NCI-H1417 (cell line): ENCODE results near the gene HBA1.
"Not testable (repeated sequence)": the region's sequence is repeated elsewhere in the genome, so short reads cannot be mapped to it uniquely, and the experiment has no call there.

Source experiments
- DNase-seq, 3 experiments: peaks; one replicate each; lab custom pipeline; 2025; lab: John Stamatoyannopoulos, UW

The HBA1 gene

DNA sequence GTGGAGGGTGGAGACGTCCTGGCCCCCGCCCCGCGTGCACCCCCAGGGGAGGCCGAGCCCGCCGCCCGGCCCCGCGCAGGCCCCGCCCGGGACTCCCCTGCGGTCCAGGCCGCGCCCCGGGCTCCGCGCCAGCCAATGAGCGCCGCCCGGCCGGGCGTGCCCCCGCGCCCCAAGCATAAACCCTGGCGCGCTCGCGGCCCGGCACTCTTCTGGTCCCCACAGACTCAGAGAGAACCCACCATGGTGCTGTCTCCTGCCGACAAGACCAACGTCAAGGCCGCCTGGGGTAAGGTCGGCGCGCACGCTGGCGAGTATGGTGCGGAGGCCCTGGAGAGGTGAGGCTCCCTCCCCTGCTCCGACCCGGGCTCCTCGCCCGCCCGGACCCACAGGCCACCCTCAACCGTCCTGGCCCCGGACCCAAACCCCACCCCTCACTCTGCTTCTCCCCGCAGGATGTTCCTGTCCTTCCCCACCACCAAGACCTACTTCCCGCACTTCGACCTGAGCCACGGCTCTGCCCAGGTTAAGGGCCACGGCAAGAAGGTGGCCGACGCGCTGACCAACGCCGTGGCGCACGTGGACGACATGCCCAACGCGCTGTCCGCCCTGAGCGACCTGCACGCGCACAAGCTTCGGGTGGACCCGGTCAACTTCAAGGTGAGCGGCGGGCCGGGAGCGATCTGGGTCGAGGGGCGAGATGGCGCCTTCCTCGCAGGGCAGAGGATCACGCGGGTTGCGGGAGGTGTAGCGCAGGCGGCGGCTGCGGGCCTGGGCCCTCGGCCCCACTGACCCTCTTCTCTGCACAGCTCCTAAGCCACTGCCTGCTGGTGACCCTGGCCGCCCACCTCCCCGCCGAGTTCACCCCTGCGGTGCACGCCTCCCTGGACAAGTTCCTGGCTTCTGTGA is at the start of gene HBA1:
Gene HBA1, plus strand, starts transcription at position 204 of the 906 bp plus-strand sequence. Its CDS starts 37 bp downstream, at position 241.
- DNase-seq: not testable (repeated sequence)

DNA sequence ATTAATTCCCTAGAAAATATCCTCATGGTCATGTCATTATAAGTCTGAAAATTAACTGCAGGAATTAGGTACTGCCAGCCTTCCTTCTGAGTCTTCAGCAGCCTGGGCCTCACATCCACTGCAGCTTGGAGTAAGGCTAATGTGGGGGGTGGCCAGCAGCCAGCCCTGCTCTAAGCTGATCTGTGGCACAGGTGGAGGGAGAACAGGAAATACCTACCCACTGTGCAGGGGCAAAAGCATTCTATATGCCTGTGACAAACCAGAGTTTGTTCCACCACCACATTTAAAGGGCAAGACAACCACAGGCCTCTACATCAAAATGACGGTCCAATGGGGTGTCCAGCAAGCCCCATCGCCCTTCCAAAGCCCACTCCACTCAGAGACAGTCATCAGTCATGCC is 47.4 kb upstream of the HBA1 start:
- DNase-seq: no peak

DNA sequence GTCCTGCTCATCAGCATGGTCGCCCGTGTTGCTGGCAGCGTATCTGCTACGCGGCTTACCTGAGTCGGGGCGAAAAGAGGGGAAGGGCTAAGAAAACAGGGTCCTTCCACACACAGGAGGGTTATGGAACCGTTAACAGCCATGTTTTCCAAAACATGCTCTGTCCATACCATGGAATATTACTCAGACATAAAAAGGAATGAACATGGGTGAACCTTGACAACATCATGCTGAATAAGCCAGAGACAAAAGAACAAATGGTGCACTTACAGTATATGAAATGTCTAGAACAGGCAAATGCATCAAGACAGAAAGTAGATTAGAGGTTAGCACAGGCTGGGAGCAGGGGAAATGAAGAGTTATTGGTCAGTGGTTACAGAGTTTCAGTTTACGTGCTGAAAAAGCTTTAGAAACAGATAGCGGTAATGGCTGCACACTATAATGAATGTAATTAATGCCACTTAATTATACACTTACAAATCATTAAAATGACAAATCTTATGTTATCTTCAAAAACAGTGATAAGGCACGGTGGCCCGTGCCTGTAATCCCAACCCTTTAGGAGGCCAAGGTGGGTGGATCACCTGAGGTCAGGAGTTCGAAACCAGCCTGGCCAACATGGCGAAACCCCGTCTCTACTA is 45.8 kb upstream of the HBA1 start:
- no peak for DNase-seq

DNA sequence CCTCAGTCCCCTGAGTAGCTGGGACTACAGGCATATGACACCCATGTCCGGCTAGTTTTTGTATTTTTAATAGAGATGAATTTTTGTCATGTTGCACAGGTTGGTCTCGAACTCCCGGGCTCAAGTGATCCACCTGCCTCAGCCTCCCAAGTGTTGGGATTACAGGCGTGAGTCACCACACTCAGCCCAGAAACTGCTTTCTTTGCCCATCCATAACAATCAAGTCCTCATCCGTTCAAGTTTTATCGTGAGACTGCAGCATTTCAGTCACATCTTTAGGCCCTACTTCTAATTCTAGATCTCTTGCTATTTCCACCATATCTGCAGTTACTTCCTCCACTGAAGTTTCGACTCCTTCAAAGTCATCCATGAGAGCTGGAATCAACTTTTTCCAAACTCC is 44.4 kb upstream of the HBA1 start:
- DNase-seq: no peak

DNA sequence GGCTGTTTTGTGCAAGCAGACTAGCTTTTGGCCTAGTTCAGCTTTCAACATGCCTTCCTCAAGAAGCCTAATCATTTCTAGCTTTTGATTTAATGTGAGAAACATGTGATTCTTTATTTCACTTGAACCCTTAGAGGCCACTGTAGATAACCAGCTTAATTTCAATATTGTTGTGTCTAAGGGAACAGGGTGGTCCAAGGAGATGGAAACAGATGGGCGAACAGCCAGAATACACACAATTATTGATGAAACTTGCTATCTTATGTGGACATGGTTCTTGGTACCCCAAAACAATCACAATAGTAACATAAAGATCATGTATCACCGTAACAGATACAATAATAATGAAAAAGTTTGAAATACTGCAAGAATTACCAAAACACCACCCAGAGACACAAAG is 42.8 kb upstream of the HBA1 start:
- no peak for DNase-seq

DNA sequence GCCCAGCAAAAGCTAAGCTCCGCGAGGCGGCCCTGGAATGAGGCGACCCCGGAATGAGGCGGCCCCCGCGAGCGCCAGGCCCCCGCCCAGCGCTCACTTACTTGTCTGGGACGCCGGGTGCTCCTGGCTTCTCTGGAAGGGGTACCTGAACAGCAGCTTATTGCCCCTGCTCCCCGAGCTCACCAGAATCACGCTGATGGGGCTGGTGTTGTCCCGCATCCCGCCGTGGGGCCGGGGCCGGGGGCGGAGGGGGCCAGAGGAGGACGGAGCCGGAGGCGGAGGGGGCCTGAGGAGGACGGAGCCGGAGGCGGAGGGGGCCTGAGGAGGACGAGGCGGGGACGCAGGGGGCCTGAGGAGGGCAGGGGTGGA is 38.4 kb upstream of the HBA1 start:
- DNase-seq: peak in 2 of 3 experiments; percentile 21 to 28

DNA sequence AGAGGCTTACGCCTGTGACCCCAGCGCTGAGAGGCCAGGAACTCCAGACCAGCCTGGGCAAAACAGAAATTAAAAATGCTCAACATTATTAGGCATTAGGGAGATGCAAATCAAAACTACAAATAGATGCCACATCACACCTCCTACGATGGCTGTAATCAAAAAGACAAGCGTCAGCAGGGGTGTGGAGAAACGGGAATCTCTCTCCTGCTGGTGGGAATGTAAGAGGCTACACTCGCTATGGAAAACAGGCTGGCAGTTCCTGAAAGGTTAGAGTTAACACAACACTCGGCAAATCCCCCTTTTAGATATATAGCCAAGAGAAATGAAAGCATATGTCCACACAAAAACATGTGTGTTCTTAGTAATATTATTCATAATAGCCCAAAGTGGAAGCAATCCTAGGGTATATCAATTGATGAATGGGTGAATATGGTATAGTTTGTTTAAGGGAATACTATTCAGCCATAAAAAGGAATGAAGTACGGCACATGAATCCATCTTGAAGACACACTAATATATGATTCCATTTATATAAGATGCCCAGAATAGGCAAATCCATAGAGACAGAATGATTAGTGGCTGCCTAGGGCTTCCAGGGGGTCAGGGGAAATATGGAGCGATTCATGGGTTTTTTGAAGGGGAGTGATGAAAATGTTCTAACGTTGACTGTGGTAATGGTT is 36.2 kb upstream of the HBA1 start:
- DNase-seq: no peak

DNA sequence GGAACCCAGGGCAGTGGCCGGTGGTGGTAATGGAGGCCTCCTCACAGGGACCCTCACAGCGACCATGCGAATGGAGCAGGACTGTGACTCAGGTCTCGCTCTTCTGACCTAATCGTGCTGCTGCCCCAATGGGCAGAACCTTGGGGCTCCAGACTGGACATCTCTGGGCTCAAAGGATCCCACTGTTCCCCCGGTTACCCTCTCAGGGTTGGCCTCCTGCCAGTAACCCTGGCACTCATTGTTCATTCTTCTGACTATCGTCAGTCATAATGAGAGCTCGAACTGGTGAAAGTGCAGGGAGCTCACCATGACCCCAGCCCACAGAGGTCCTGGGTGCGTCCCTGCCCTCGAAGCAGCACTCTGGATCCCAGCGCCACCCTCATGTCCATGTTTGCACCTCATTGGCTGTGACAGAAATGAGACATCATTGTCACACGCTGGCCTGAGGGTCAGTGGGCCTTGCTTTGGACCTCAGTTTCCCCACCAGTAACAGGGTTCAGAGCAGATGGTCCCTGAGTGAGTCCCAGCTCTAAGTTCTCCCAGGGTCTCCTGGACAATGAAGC is 34.0 kb upstream of the HBA1 start:
- DNase-seq: no peak

DNA sequence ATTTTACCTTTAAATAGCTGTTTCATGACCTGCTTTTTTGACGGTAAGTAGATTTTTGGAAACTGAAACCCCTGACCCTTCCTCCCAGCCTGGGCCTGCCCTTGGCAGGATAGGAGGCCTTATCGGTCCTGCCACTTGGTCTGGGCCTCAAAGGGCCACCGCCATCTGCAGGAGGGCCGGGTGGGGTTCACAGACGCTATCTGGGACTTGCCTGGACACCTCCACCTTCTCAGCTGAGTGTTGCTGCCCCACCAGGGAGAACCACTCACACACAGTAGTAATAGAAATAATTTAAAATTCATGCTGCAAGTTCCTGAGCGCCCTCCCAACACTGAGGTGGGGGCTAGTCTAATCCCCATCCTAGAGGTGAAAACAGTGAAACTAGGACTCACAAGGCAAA is 33.4 kb upstream of the HBA1 start:
- DNase-seq: no peak

DNA sequence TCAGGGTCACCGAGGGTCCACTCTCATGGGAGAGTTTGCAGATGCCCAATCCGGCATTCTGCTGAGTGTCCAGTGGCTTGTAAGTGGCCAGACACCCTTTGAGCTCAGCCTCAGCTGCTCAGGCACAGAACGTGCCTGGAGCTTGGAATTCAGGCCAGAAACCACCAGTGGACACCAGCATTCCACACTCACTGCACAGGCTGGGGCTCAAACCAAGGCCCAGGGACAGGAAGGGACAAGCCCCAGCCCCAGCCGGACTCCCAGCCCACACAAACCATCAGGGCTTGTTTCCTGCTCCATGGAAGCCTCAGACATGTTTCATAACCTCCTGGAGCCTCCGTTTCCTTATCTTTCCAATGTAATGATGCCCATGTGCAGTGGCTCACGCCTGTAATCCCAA is 33.0 kb upstream of the HBA1 start:
- no peak for DNase-seq

DNA sequence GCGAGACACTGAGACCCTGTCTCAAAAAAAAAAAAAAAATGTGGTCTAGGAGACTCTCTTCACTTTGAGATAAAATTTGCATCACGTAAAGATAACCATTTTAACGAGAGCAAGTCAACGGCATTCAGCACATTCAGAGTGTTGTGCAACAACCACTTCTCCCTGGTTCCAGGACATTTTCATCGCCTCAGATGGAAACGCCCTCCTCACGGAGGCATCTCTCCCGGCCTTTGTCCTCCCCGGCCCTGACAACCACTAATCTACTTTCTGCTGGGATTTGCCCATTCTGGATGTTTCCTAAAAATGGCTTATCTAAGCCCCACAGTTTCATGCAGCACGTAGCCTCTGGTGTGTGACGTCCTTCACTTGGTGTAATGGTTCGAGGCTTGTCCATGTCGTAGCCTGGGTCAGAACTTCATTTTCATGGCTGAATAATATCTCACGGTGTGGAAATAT is 31.7 kb upstream of the HBA1 start:
- DNase-seq: no peak

DNA sequence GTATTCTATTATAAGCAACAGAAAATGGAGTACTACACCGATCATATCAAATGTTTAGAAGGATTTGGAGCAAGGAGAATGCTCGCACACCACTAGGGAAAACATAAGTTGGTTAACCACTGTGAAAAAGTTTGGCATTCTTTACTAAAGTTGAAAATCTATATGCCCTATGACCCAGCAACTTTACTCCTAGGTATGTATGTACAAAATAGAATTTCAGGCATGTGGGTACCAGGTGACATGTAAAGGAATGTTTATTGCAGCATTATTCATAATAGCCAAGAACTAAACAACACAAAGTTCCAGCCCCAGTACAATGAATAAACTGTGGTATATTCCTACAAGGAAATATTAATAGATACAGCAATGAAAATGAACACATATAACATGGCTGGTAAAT is 29.8 kb upstream of the HBA1 start:
- DNase-seq: no peak

DNA sequence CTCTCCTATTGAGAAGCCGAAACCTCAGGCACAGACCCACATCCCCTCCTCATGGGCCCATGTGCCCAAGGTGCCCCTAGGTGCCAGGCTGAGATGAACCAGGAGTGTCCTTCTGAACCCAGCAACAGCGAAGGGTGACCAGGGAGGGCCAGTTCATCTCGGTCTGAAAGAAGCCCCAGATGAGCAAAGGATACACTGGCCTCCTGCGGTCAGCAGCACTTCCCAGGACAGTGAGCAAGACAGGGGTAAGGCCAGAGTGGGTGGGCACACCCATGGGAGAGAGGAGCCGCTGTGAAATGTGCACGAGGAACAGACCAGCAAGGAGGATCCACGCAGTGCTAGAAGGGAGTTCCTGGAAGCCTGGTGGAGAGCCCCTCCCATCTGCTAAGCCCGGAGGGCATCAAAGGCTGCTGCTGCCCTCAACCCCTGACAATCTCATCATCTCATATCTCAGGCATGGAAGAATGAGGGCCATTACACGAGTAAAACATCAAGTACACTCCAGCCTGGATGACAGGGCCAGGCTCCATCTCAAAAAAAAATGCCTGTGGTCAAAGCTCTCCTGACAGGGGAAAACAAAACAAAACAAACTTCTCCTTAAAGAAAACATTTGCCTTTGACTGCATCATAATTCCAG is 27.3 kb upstream of the HBA1 start:
- peak in 2 of 3 experiments; percentile 24 to 60 for DNase-seq

DNA sequence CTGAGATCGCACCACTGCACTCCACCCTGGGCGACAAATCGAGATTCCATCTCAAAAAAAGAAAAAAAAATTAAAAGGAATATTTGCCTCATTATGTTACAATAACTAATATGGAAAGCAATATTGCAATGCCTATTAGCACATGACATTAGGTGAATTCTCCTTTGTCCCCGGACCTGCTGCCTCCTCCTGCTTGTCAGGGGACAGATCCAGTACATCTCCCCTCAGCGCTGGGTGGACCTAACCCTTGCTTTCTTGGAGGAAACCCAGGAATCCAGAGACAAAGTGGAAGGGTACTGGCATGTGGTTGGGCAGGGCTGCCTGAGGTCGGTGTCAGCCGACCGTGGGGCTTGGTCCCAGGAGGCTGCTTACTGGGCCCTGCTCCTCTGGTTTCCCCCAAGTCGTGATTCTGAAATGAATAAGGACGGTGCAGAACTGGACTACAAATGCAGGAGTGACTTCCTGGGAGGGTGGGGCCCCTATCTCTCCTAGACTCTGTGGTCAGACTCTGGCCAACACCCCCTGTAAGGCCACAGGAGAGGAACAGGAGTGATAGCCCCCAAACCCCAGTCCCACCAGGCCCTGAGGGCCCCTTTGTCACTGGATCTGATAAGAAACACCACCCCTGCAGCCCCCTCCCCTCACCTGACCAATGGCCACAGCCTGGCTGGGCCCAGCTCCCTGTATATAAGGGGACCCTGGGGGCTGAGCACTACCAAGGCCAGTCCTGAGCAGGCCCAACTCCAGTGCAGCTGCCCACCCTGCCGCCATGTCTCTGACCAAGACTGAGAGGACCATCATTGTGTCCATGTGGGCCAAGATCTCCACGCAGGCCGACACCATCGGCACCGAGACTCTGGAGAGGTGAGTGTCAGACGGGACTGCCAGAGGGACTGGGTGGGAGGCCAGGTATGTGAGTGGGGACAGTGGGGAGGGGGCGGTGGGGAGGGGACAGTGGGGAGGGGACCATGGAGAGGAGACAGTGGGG is 24.0 kb upstream of the HBA1 start, which contains the start of gene HBZ:
Gene HBZ, plus strand, starts transcription at position 504 of the 988 bp plus-strand sequence. Its CDS starts 266 bp downstream, at position 770.
- peak in 1 of 3 experiments; percentile 48 for DNase-seq

DNA sequence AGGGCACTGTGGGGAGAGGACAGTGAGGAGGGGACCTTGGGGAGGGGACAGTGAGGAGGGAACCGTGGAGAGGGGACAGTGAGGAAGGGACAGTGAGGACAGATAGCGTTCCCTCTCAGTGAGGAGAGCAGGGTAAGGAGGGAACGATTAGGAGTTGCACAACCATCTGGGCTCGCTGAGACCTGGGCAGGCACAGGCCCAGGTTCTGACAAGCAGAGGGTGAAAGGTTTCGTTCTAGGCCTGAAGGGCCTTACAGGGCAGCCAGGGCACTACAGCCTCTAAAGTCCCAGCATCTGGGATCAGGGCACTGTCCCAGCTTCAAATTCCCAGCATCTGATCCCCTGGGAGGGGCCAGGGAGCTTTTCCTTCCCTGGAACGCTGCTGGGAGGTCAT is 23.4 kb upstream of the HBA1 start:
- DNase-seq: not testable (repeated sequence)

DNA sequence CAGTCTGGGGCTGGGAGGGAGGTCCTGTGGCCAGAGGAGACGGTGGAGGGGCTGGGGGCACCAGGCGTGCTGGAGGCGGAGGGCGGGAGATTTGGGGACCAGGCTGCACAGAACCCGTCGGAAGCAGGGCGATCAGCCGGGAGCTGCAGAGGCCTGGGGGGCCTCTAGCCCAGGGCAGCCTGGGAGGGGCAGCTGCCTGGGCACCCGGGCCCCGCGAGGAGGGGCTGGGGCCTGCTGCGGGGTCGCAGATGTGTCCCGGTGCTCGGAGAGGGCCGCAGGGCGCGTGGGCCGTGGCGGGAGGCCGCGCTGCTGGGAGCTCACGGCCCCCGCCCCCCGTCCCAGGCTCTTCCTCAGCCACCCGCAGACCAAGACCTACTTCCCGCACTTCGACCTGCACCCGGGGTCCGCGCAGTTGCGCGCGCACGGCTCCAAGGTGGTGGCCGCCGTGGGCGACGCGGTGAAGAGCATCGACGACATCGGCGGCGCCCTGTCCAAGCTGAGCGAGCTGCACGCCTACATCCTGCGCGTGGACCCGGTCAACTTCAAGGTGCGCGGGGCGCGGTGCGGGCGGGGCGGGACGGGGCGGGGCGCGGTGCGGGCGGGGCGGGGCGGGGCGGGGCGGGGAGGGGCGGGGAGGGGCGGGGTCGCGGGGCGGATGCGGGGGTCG is 22.8 kb upstream of the HBA1 start:
- DNase-seq: not testable (repeated sequence)

DNA sequence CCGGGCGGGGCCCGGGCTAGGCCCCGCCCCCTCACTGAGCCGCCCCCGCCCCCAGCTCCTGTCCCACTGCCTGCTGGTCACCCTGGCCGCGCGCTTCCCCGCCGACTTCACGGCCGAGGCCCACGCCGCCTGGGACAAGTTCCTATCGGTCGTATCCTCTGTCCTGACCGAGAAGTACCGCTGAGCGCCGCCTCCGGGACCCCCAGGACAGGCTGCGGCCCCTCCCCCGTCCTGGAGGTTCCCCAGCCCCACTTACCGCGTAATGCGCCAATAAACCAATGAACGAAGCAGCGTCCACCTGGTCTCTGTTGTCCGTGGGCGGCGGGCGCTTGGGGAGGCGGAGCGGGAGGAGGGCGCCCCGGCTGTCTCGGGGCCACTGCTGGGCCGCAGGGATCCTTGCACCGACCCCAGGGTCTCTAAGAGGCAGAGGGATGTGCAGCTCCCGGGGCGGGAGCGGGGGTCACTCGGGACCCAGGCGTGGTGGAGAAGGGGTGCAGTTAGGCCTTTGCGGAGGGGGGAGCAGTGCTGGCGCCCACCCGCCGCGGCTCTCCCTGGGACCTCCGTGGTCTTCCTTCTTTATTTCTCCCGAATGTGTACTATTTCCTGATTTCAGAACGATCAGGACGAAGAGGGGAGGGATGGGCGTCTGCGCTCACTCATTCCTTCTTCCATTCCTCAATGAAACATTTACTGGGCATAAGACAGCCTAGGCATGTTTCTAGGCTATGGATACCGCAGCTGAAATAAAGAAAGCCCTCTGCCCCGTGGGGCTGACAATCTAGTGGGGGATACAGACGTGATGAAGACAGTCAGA is 22.1 kb upstream of the HBA1 start:
- peak in 2 of 3 experiments; percentile 53 to 80 for DNase-seq

DNA sequence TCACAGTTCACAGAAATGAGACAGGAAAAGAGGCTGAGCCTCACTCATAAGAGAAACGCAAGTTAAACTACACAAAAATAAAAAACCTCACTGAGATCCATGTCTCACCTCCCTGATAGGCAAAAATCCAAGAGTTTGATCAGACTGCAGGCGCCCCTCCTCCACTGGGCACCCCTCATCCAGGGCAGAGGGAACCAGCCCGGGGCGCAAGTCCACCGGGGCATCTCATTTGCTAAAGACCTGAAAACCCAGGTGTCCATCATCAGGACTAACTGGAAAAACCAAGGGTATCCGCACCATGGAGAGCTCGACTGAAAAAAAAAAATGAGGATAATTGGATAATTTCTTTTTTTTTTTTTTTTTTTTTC is 21.5 kb upstream of the HBA1 start:
- DNase-seq: no peak
